GM23338 (cell line): ENCODE results near the gene NLRP6. TPM values are rescaled to one million over a fixed set of nuclear protein-coding genes. Genes with fewer than 3 reads are reported as not detected.

ENCODE experiments used
- ATAC-seq: fragments of 200-7000 bp; cut with Tn5 transposase; 3 replicates; pipeline ENCODE4 v1.9.1; 2020
- DNase-seq: peaks from one replicate; pipeline ENCODE4 v3.0.0-alpha.2; 2015; ENCODE audit warnings: low spot score
- H2AFZ ChIP-seq: fragments of 200-600 bp; sonication (generic); 2 replicates; pipeline ENCODE4 v1.8.0; 2016; ENCODE audit warnings: antibody characterized with exemption, mild to moderate bottlenecking, moderate library complexity
- H3F3A ChIP-seq: fragments of 200-600 bp; sonication (generic); replicated peaks from 2 replicates; pipeline ENCODE4 v1.8.0; 2017; ENCODE audit warnings: antibody characterized with exemption, mixed run types, low read depth
- H3K27ac ChIP-seq: fragments of 200-600 bp; sonication (generic); 2 replicates; pipeline ENCODE4 v1.6.1; 2016; ENCODE audit warnings: low read depth
- H3K27me3 ChIP-seq: fragments of 200-600 bp; sonication (generic); 2 replicates; pipeline ENCODE4 v1.8.0; 2016; ENCODE audit warnings: mild to moderate bottlenecking, mixed run types, moderate library complexity; ENCODE audit not compliant: insufficient read depth
- H3K36me3 ChIP-seq: fragments of 200-600 bp; sonication (generic); 2 replicates; pipeline ENCODE4 v1.8.0; 2016; ENCODE audit warnings: mild to moderate bottlenecking; ENCODE audit not compliant: insufficient read depth
- H3K4me1 ChIP-seq: fragments of 200-600 bp; sonication (generic); 2 replicates; pipeline ENCODE4 v1.8.0; 2016; ENCODE audit warnings: mild to moderate bottlenecking, moderate library complexity; ENCODE audit not compliant: insufficient read depth
- H3K4me2 ChIP-seq: fragments of 200-600 bp; sonication (generic); 2 replicates; pipeline ENCODE4 v1.7.1; 2017; ENCODE audit warnings: mixed run types
- H3K4me3 ChIP-seq: fragments of 200-600 bp; sonication (generic); 2 replicates; pipeline ENCODE4 v1.6.1; 2016; ENCODE audit warnings: mixed run types
- H3K79me2 ChIP-seq: fragments of 200-600 bp; sonication (generic); replicated peaks from 2 replicates; pipeline ENCODE4 v1.8.0; 2017; ENCODE audit warnings: mild to moderate bottlenecking; ENCODE audit not compliant: insufficient read depth
- H3K9me2 ChIP-seq: fragments of 200-600 bp; sonication (generic); 2 replicates; pipeline ENCODE4 v1.8.0; 2017; ENCODE audit not compliant: insufficient read depth
- H4K20me1 ChIP-seq: fragments of 200-600 bp; sonication (generic); replicated peaks from 2 replicates; pipeline ENCODE4 v1.8.0; 2017; ENCODE audit warnings: mild to moderate bottlenecking; ENCODE audit not compliant: insufficient read depth
- H3K27ac Mint-ChIP-seq: 2 replicates; pipeline ENCODE4 v1.8.0; 2020; ENCODE audit warnings: inconsistent platforms, mild to moderate bottlenecking, moderate library complexity, mixed read lengths
- H3K27me3 Mint-ChIP-seq: 3 replicates; pipeline ENCODE4 v1.8.0; 2022; ENCODE audit warnings: low read depth, mild to moderate bottlenecking, moderate library complexity, mixed read lengths, inconsistent platforms; ENCODE audit not compliant: insufficient read depth, poor library complexity
- H3K36me3 Mint-ChIP-seq: 3 replicates; pipeline ENCODE4 v1.8.0; 2021; ENCODE audit warnings: low read depth, mild to moderate bottlenecking, inconsistent platforms, moderate library complexity, mixed read lengths
- H3K4me1 Mint-ChIP-seq: 3 replicates; pipeline ENCODE4 v1.8.0; 2020; ENCODE audit warnings: mild to moderate bottlenecking, inconsistent platforms, mixed read lengths
- H3K4me3 Mint-ChIP-seq: 3 replicates; pipeline ENCODE4 v1.8.0; 2021; ENCODE audit warnings: moderate library complexity, mild to moderate bottlenecking, inconsistent platforms, mixed read lengths
- H3K9me3 Mint-ChIP-seq: 3 replicates; pipeline ENCODE4 v1.8.0; 2020; ENCODE audit warnings: moderate library complexity, mild to moderate bottlenecking, inconsistent platforms, mixed read lengths
- CREB1 ChIP-seq: fragments of 250-450 bp; sonication (Bioruptor Pico); IDR thresholded peaks from 2 replicates; pipeline ENCODE4 v1.5.0; 2020; ENCODE audit warnings: low read depth, mild to moderate bottlenecking, moderate library complexity
- CTCF ChIP-seq, 2 experiments: fragments of 200-600 bp in 1 of 2; sonication (generic) in 1 of 2; conservative IDR thresholded peaks; 2 replicates each; pipeline versions ENCODE4 v1.5.1 to v1.6.1; 2016 to 2017; ENCODE audit warnings: antibody characterized with exemption in 2 of 2, low read depth in 2 of 2, mild to moderate bottlenecking in 2 of 2, moderate library complexity in 1 of 2
- ETS1 ChIP-seq: IDR thresholded peaks from 2 replicates; pipeline ENCODE4 v1.6.1; 2016; ENCODE audit warnings: antibody characterized with exemption
- EZH2 ChIP-seq: fragments of 200-600 bp; sonication (generic); IDR thresholded peaks from one replicate; pipeline ENCODE4 v1.8.0; 2017; ENCODE audit warnings: antibody characterized with exemption, mild to moderate bottlenecking, low read depth; ENCODE audit not compliant: unreplicated experiment
- EZH2phosphoT487 ChIP-seq: fragments of 200-600 bp; sonication (generic); IDR thresholded peaks from one replicate; pipeline ENCODE4 v1.8.1; 2018; ENCODE audit warnings: antibody characterized with exemption; ENCODE audit not compliant: unreplicated experiment
- JUNB ChIP-seq: IDR thresholded peaks from one replicate; pipeline ENCODE4 v1.6.1; 2016; ENCODE audit warnings: antibody characterized with exemption; ENCODE audit not compliant: unreplicated experiment
- NANOG ChIP-seq: IDR thresholded peaks from 2 replicates; pipeline ENCODE4 v1.6.1; 2016; ENCODE audit warnings: antibody characterized with exemption, borderline replicate concordance
- POLR2AphosphoS5 ChIP-seq: IDR thresholded peaks from 2 replicates; pipeline ENCODE4 v1.6.1; 2016; ENCODE audit warnings: antibody characterized with exemption, low read depth
- REST ChIP-seq: IDR thresholded peaks from one replicate; pipeline ENCODE4 v1.6.1; 2018; ENCODE audit warnings: antibody characterized with exemption; ENCODE audit not compliant: unreplicated experiment
- STAT1 ChIP-seq: IDR thresholded peaks from one replicate; pipeline ENCODE4 v1.6.1; 2016; ENCODE audit warnings: antibody characterized with exemption; ENCODE audit not compliant: unreplicated experiment
- ZNF114 ChIP-seq: fragments of 250-450 bp; sonication (Bioruptor Pico); IDR thresholded peaks from 2 replicates; pipeline ENCODE4 v1.5.0; 2020; ENCODE audit warnings: mild to moderate bottlenecking, moderate library complexity
- ZNF331 ChIP-seq: fragments of 250-450 bp; sonication (Bioruptor Pico); IDR thresholded peaks from 2 replicates; pipeline ENCODE4 v1.5.0; 2020; ENCODE audit warnings: low read depth, mild to moderate bottlenecking, moderate library complexity
- ZNF462 ChIP-seq: fragments of 250-450 bp; sonication (Bioruptor Pico); IDR thresholded peaks from 2 replicates; pipeline ENCODE4 v1.5.0; 2020; ENCODE audit warnings: mild to moderate bottlenecking, moderate library complexity
- polyA plus RNA-seq: library from polyadenylated mRNA; unstranded; fragments of >200 nt; fragmentation: Nextera tagmentation; extraction: Ambion mirVana; gene quantifications from 2 replicates; pipeline ENCODE4 v1.2.1, GENCODE V29; 2016
- total RNA-seq: library from RNA; depleted of rRNA; stranded (reverse); fragments of >200 nt; shearing (Covaris generic); gene quantifications from 2 replicates; pipeline ENCODE4 v1.2.3, GENCODE V29; 2014

The NLRP6 gene
- total and polyA plus RNA-seq, 2 experiments from 2014 or later: 0.15 to 0.73 TPM

GRCh38 chr11:295351-296170 lies 17.4 kb downstream of the NLRP6 start:
- TF ChIP-seq STAT1: no peak
- TF ChIP-seq POLR2AphosphoS5: no peak
- no peak for TF ChIP-seq REST
- no peak for TF ChIP-seq ZNF114
- TF ChIP-seq EZH2: no peak
- TF ChIP-seq CREB1 (CRISPR knock-in tag): no peak
- no peak for TF ChIP-seq NANOG
- TF ChIP-seq EZH2phosphoT487: no peak
- TF ChIP-seq ZNF331 (CRISPR knock-in tag): no peak
- TF ChIP-seq ZNF462 (CRISPR knock-in tag): no peak
- TF ChIP-seq JUNB: no peak
- no peak for TF ChIP-seq ETS1
- TF ChIP-seq CTCF (conservative IDR thresholded peaks at IDR 0.05; ENCODE audit: low read depth in 2 of 2): no peak
- Histone ChIP-seq H3K79me2 (no peaks in the 10 kb centered on the region), H3K4me3 (no peak overlapping the region), H3K36me3 (no peaks in the 10 kb centered on the region), H4K20me1 (no peaks in the 10 kb centered on the region), H3K9me2 (no peaks in the 10 kb centered on the region), H3K27ac (no peak overlapping the region), H3K4me1 (peaks cover 10% of the 10 kb centered on the region), H2AFZ (no peak overlapping the region), H3K27me3 (no peaks in the 10 kb centered on the region), H3K4me2 (no peak overlapping the region), H3F3A (0 out of 2 replicates have a peak, but pooled peaks cover 4% of the 10 kb centered on the region)
- Mint-ChIP-seq H3K36me3 (peaks cover 11% of the 10 kb centered on the region; the same call in 2 of the 3 replicates), H3K27me3 (peaks cover 8% of the 10 kb centered on the region), H3K9me3 (no peaks in the 10 kb centered on the region), H3K4me1 (peaks cover 23% of the 10 kb centered on the region), H3K4me3 (no peak overlapping the region), H3K27ac (no peak overlapping the region)
- DNase-seq (no peak), ATAC-seq (no peak)
